Measurements from ENCODE around the gene ANKRD27. TPM values are rescaled to one million over a fixed set of nuclear protein-coding genes. Genes with fewer than 3 reads are reported as not detected.

ANKRD27 gene
- total RNA-seq, 3 donors from 2014 or later (not counting 1 experiment from before 2014, with no cell fraction given): 35.8 to 47.1 (median 40.8) TPM

DNA sequence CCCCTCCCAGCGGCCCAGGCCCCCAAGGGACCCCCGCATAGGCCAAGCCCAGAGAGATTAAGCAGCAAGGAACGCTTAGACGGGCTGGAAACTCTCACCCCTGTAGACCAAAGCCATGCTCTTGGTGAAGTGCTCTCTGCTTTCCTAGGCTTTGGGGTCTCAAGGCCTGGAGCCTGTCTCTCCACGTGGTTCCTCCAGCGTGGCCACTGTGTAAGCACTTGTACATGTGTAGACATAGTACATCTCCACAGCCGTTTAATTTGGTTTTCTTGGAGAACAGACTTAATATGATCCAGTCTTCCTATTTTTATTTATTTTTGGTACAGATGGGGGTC lies 17.7 kb upstream of the ANKRD27 start:
- Histone ChIP-seq H3K27ac (ENCODE audit: low read length) (peak overlapping the region; percentile 49), H3K9me3 (ENCODE audit: control insufficient read depth, insufficient read depth, low read length) (peaks cover 5% of the 10 kb centered on the region), H3K36me3 (ENCODE audit: control insufficient read depth, insufficient read depth, low read length) (no peaks in the 10 kb centered on the region), H3K27me3 (ENCODE audit: control insufficient read depth, insufficient read depth, low read length) (no peaks in the 10 kb centered on the region), H3K4me1 (ENCODE audit: control insufficient read depth, insufficient read depth, low read length) (peaks cover 55% of the 10 kb centered on the region), H3K4me3 (ENCODE audit: low read length) (peak overlapping the region; percentile 55)
- peaks cover 56 to 57% of the 10 kb centered on the region in 2 donors for H3K4me1 Mint-ChIP-seq
- TF ChIP-seq, protein P1, sequence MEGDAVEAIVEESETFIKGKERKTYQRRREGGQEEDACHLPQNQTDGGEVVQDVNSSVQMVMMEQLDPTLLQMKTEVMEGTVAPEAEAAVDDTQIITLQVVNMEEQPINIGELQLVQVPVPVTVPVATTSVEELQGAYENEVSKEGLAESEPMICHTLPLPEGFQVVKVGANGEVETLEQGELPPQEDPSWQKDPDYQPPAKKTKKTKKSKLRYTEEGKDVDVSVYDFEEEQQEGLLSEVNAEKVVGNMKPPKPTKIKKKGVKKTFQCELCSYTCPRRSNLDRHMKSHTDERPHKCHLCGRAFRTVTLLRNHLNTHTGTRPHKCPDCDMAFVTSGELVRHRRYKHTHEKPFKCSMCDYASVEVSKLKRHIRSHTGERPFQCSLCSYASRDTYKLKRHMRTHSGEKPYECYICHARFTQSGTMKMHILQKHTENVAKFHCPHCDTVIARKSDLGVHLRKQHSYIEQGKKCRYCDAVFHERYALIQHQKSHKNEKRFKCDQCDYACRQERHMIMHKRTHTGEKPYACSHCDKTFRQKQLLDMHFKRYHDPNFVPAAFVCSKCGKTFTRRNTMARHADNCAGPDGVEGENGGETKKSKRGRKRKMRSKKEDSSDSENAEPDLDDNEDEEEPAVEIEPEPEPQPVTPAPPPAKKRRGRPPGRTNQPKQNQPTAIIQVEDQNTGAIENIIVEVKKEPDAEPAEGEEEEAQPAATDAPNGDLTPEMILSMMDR (IDR thresholded peaks at IDR 0.05): no peak
- peak overlapping the region; percentile 88 to 90 for H3K27ac Mint-ChIP-seq
- H3K36me3 Mint-ChIP-seq: no peaks in the 10 kb centered on the region
- intact Hi-C loops (cut with micrococcal nuclease): loop anchor here (2.0 kb wide), 1 partner anchor 18 kb away; the partner anchor contains the start of genes ANKRD27 and RGS9BP
- 12% methylated on average over 7 of the region's 7 CpGs for WGBS (ENCODE audit: insufficient coverage)
- peaks cover 0 to 3% of the 10 kb centered on the region in 2 donors for H3K9me3 Mint-ChIP-seq
- ATAC-seq: peak in 2 of 3 donors; percentile 5 to 33
- no peak for DNase-seq
- H3K4me3 Mint-ChIP-seq: peak overlapping the region; percentile 94
- no peaks in the 10 kb centered on the region for H3K27me3 Mint-ChIP-seq (ENCODE audit: low read depth in 2 of 2)

DNA sequence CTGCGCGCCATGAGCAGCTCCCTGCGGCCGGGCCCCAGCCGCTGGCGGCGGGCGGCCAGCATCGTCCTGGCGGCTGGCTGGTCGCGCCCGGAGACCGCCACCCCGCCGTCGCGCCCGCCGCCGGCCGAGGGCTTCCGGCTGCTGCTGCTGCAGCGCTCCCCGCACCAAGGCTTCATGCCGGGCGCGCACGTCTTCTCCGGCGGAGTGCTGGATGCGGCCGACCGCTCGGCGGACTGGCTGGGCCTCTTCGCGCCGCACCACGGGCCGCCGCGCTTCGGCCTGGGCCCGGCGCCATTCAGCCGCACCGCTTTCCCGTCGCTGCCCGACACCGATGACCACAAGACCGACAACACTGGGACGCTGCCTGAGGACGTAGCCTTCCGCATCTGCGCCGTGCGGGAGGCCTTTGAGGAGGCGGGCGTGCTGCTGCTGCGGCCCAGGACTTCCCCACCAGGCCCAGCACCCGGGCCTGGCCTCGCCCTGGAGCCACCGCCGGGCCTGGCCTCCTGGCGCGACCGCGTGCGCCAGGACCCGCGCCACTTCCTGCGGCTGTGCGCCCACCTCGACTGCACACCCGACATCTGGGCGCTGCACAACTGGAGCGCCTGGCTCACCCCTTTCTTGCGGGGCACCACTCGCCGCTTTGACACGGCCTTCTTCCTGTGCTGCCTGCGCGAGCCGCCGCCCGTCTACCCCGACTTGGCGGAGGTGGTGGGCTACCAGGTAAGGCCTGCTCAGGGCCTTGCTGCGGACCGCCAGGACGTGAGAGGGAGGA lies 17.2 kb upstream of the ANKRD27 start:
- peaks cover 0 to 3% of the 10 kb centered on the region in 2 donors for H3K9me3 Mint-ChIP-seq
- H3K9me3 ChIP-seq (ENCODE audit: control insufficient read depth, insufficient read depth, low read length): peaks cover 5% of the 10 kb centered on the region
- ATAC-seq (peak; percentile 54 to 81 (median 70)), DNase-seq (peak; percentile 49 to 74)
- under 1% methylated on average over 93 of the region's 93 CpGs for WGBS (ENCODE audit: insufficient coverage)
- peaks cover 55% of the 10 kb centered on the region for H3K4me1 ChIP-seq (ENCODE audit: control insufficient read depth, insufficient read depth, low read length)
- H3K4me1 Mint-ChIP-seq: peaks cover 50 to 51% of the 10 kb centered on the region in 2 donors
- no peaks in the 10 kb centered on the region for H3K27me3 ChIP-seq (ENCODE audit: control insufficient read depth, insufficient read depth, low read length)
- H3K4me3 Mint-ChIP-seq: peak overlapping the region; percentile 94
- peak overlapping the region; percentile 88 to 90 for H3K27ac Mint-ChIP-seq
- no peaks in the 10 kb centered on the region for H3K36me3 Mint-ChIP-seq
- intact Hi-C loops (cut with micrococcal nuclease): loop anchor here (2.0 kb wide), 2 partner anchors 17 to 55 kb away; partner anchors contain the start of genes ANKRD27 and RGS9BP
- no peaks in the 10 kb centered on the region for H3K36me3 ChIP-seq (ENCODE audit: control insufficient read depth, insufficient read depth, low read length)
- peak overlapping the region; percentile 55 for H3K4me3 ChIP-seq (ENCODE audit: low read length)
- TF ChIP-seq, protein P1 (IDR thresholded peaks at IDR 0.05): no peak
- no peaks in the 10 kb centered on the region for H3K27me3 Mint-ChIP-seq (ENCODE audit: low read depth in 2 of 2)
- H3K27ac ChIP-seq (ENCODE audit: low read length): peak overlapping the region; percentile 57

DNA sequence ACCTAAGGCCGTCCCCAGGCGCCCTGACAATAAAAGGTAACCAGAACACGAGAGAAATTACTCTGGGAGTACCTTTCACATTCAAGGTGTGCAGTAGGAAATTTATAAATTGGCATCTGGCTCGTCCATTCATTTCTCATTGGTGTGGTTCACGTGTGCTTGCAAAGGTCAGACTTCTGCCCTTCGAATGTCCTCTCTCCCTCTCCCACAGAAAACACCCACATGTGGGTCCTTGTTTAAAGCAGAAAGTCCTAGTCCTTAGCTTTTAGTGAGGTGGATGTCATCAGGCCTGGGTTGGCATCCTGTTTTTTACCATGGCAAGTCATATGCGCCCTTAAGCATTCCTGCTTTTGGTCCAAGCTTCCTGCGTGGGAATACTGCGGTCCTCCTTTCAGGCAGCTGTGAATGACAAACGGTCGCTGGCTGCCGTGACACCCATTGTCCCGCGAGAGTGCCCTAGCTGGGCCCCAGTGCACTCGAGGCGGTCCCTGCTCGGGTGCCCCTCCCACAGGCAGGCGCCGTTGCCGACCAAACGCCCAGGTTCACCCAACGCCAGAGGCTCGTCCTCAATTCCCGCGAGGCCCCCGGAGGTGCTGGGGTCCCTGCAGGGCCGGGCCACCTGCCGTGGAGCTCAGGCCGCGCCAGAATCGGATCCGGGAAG lies 16.4 kb upstream of the ANKRD27 start, which contains the start of gene NUDT19:
Gene NUDT19, plus strand, starts transcription at position 531 of the 661 bp plus-strand sequence. CDS start 140 bp downstream, outside the sequence.
- DNase-seq (peak; percentile 59 to 82), ATAC-seq (peak; percentile 72 to 77 (median 76))
- TF ChIP-seq, protein P1 (IDR thresholded peaks at IDR 0.05): no peak

More for the DNA sequence above, 16.4 kb upstream of the ANKRD27 start, which contains the start of gene NUDT19:
- Histone ChIP-seq H3K4me3 (ENCODE audit: low read length) (peak within 1 kb of the TSS; percentile 55), H3K36me3 (ENCODE audit: control insufficient read depth, insufficient read depth, low read length) (peaks cover 3% of the 10 kb centered on the region), H3K27me3 (ENCODE audit: control insufficient read depth, insufficient read depth, low read length) (no peaks in the 10 kb centered on the region), H3K4me1 (ENCODE audit: control insufficient read depth, insufficient read depth, low read length) (peaks cover 49% of the 10 kb centered on the region), H3K27ac (ENCODE audit: low read length) (peak within 1 kb of the TSS; percentile 57), H3K9me3 (ENCODE audit: control insufficient read depth, insufficient read depth, low read length) (peaks cover 5% of the 10 kb centered on the region)
- H3K9me3 Mint-ChIP-seq: peaks cover 0 to 3% of the 10 kb centered on the region in 2 donors
- peak within 1 kb of the TSS; percentile 88 to 90 for H3K27ac Mint-ChIP-seq
- peak within 1 kb of the TSS; percentile 94 for H3K4me3 Mint-ChIP-seq
- H3K27me3 Mint-ChIP-seq (ENCODE audit: low read depth in 2 of 2): no peaks in the 10 kb centered on the region
- intact Hi-C loops (cut with micrococcal nuclease): loop anchor here (2.0 kb wide), 1 partner anchor 55 kb away; no protein-coding TSS in a partner anchor
- no peaks in the 10 kb centered on the region for H3K36me3 Mint-ChIP-seq
- 11% methylated on average over 30 of the region's 32 CpGs for WGBS (ENCODE audit: insufficient coverage)
- peaks cover 49% of the 10 kb centered on the region in 2 donors for H3K4me1 Mint-ChIP-seq
